WTC11 (cell line): Measurements from ENCODE around the gene NEUROG2. TPM values are rescaled to one million over a fixed set of nuclear protein-coding genes. Genes with fewer than 3 reads are reported as not detected.

Source experiments
- ATAC-seq: fragments of 200-7000 bp; cut with Tn5 transposase; 2 replicates; pipeline ENCODE4 v1.10.0; 2021; ENCODE audit warnings: mild to moderate bottlenecking, moderate library complexity
- CTCF ChIA-PET: fragments of 300-600 bp; sonication (Branson Sonifier 250); formaldehyde crosslinking; loops from one replicate; lab custom pipeline; 2021; ENCODE audit warnings: antibody characterized with exemption; lab: Charles Lee
- POLR2A ChIA-PET: fragments of 350-600 bp; sonication (Branson Sonifier 250); formaldehyde crosslinking; loops from one replicate; lab custom pipeline; 2021; ENCODE audit warnings: antibody characterized with exemption; lab: Charles Lee
- DNase-seq: peaks from one replicate; pipeline ENCODE4 v3.0.0; 2021; ENCODE audit warnings: low spot score
- H3K27ac Mint-ChIP-seq: 2 replicates; pipeline ENCODE4 v1.8.0; 2021; ENCODE audit warnings: mixed read lengths
- H3K27me3 Mint-ChIP-seq: 2 replicates; pipeline ENCODE4 v1.8.0; 2021; ENCODE audit warnings: low read depth, mild to moderate bottlenecking, moderate library complexity, mixed read lengths
- H3K36me3 Mint-ChIP-seq: 2 replicates; pipeline ENCODE4 v1.8.0; 2021; ENCODE audit warnings: mixed read lengths
- H3K4me1 Mint-ChIP-seq: 2 replicates; pipeline ENCODE4 v1.8.0; 2022; ENCODE audit warnings: mixed read lengths
- H3K4me3 Mint-ChIP-seq: 2 replicates; pipeline ENCODE4 v1.8.0; 2021; ENCODE audit warnings: mild to moderate bottlenecking, moderate library complexity, mixed read lengths
- H3K9me3 Mint-ChIP-seq: 2 replicates; pipeline ENCODE4 v1.8.0; 2021; ENCODE audit warnings: mixed read lengths
- ATF2 ChIP-seq: sonication (generic); formaldehyde crosslinking; IDR thresholded peaks from 2 replicates; pipeline ENCODE4 v1.8.1; 2022; ENCODE audit warnings: low read depth, missing genetic modification reagents, borderline replicate concordance
- CBFB ChIP-seq: sonication (generic); formaldehyde crosslinking; IDR thresholded peaks from 2 replicates; pipeline ENCODE4 v1.8.1; 2022; ENCODE audit warnings: mild to moderate bottlenecking, low read depth, missing genetic modification reagents
- E2F1 ChIP-seq: sonication (generic); formaldehyde crosslinking; IDR thresholded peaks from 2 replicates; pipeline ENCODE4 v1.8.0; 2022; ENCODE audit warnings: mild to moderate bottlenecking, missing genetic modification reagents
- ESRRA ChIP-seq: sonication (generic); formaldehyde crosslinking; IDR thresholded peaks from 2 replicates; pipeline ENCODE4 v1.8.1; 2022; ENCODE audit warnings: mild to moderate bottlenecking, missing genetic modification reagents, borderline replicate concordance
- FOXP1 ChIP-seq: sonication (generic); formaldehyde crosslinking; IDR thresholded peaks from 2 replicates; pipeline ENCODE4 v1.8.0; 2022; ENCODE audit warnings: missing genetic modification reagents, mild to moderate bottlenecking, moderate library complexity, borderline replicate concordance
- GABPB1 ChIP-seq: sonication (generic); formaldehyde crosslinking; IDR thresholded peaks from 2 replicates; pipeline ENCODE4 v1.8.1; 2023; ENCODE audit warnings: mild to moderate bottlenecking, missing genetic modification reagents
- MYBL2 ChIP-seq: sonication (generic); formaldehyde crosslinking; IDR thresholded peaks from 2 replicates; pipeline ENCODE4 v1.8.1; 2023; ENCODE audit warnings: mild to moderate bottlenecking, moderate library complexity, missing genetic modification reagents
- NFYB ChIP-seq: sonication (generic); formaldehyde crosslinking; conservative IDR thresholded peaks from 2 replicates; pipeline ENCODE4 v1.8.0; 2022; ENCODE audit warnings: low read depth, missing genetic modification reagents
- NR2C2 ChIP-seq: sonication (generic); formaldehyde crosslinking; IDR thresholded peaks from 2 replicates; pipeline ENCODE4 v1.8.0; 2022; ENCODE audit warnings: mild to moderate bottlenecking, missing genetic modification reagents
- RELA ChIP-seq: sonication (generic); formaldehyde crosslinking; IDR thresholded peaks from 2 replicates; pipeline ENCODE4 v1.8.1; 2022; ENCODE audit warnings: missing genetic modification reagents, mild to moderate bottlenecking, borderline replicate concordance
- SMAD3 ChIP-seq: sonication (generic); formaldehyde crosslinking; IDR thresholded peaks from 2 replicates; pipeline ENCODE4 v1.8.0; 2022; ENCODE audit warnings: missing genetic modification reagents, mild to moderate bottlenecking, borderline replicate concordance
- USF1 ChIP-seq: sonication (generic); formaldehyde crosslinking; IDR thresholded peaks from 2 replicates; pipeline ENCODE4 v1.8.0; 2022; ENCODE audit warnings: mild to moderate bottlenecking, missing genetic modification reagents
- ZNF671 ChIP-seq: fragments of 250-450 bp; sonication (Bioruptor Pico); IDR thresholded peaks from 2 replicates; pipeline ENCODE4 v1.8.0; 2021; ENCODE audit warnings: mild to moderate bottlenecking
- total RNA-seq: library from RNA; stranded (reverse); gene quantifications from 3 replicates; pipeline ENCODE4 v1.2.3, GENCODE V29; 2021
- TF ChIP-seq, protein P1 (sequence below): sonication (generic); formaldehyde crosslinking; IDR thresholded peaks from 2 replicates; pipeline ENCODE4 v1.8.1; 2022; ENCODE audit warnings: mild to moderate bottlenecking, missing genetic modification reagents, moderate library complexity, borderline replicate concordance
- TF ChIP-seq, protein P2 (sequence below): sonication (generic); formaldehyde crosslinking; IDR thresholded peaks from 2 replicates; pipeline ENCODE4 v1.8.1; 2023; ENCODE audit warnings: mild to moderate bottlenecking, missing genetic modification reagents, moderate library complexity
- TF ChIP-seq, protein P3 (sequence below): fragments of 250-450 bp; sonication (Bioruptor Pico); IDR thresholded peaks from 2 replicates; pipeline ENCODE4 v1.9.0; 2021; ENCODE audit warnings: mild to moderate bottlenecking, borderline replicate concordance

NEUROG2 gene
- total RNA-seq, 1 experiment from 2014 or later = not detected

DNA sequence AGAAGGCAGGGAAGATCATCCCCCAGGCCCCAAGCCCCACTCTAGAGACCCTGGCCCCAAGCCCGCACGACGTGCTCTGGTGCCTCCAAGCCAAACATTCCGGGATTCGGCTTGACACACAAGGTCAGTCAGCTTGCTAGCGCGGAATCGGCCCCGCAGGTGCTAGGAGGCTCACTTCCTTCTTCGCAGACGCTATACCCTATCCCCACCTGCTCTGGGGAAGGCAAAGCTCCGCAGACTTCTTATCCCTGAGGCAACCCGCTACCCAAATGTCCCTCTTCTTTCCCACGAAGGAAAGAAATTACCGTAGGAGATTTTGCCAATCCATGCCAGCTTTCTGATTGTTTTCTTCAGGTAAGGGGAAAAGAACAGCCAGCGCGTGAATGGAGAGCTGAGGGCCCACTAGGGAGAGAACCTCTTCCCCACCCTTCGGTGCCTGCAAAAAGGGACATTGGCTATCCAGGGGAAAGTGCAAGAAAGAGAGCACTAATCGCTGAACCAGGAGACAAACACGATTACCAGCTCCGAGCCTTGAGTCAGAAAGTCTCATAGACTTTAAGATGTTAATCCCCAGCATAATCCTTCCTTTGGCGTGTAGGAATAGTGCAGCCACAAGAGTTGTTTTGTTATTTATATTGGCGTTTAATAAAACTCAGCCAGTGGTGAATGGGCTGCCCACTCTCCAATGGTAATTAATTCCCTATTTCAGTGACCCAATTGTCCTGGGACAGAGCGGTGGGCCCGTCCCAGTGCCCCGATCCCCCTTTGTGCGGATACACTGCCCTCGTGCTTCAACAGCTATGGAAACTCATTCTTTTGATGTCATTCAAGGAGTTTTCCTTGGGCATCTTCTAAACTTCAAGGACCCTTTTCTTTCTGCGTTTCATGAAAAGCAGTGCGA is 5.4 kb upstream of the NEUROG2 start:
- H3K27me3 Mint-ChIP-seq = peaks cover 94% of the 10 kb centered on the region
- H3K9me3 Mint-ChIP-seq = no peaks in the 10 kb centered on the region
- POLR2A ChIA-PET = interaction anchor here (1.3 kb wide), 1 partner anchor 10 kb away, joined by 3 read pairs; no protein-coding TSS in a partner anchor
- no peaks in the 10 kb centered on the region for H3K36me3 Mint-ChIP-seq
- peaks cover 60% of the 10 kb centered on the region for H3K4me1 Mint-ChIP-seq
- DNase-seq (peak; percentile 56), ATAC-seq (peak; percentile 13)
- CTCF ChIA-PET = interaction anchor here (0.5 to 5.7 kb wide), 10 partner anchors 10 to 412 kb away, joined by 3 to 91 read pairs (median 4); no protein-coding TSS in a partner anchor
- peak overlapping the region; percentile 85 for H3K4me3 Mint-ChIP-seq
- TF ChIP-seq GABPB1 (CRISPR knock-in tag) (no peak), RELA (no peak), NFYB (CRISPR knock-in tag) (no peak), ESRRA (CRISPR knock-in tag) (no peak), E2F1 (CRISPR knock-in tag) (no peak), FOXP1 (no peak), SMAD3 (CRISPR knock-in tag) (no peak), USF1 (CRISPR knock-in tag) (no peak), ZNF671 (no peak), ATF2 (CRISPR knock-in tag) (no peak), NR2C2 (CRISPR knock-in tag) (no peak), CBFB (CRISPR knock-in tag) (no peak), MYBL2 (CRISPR knock-in tag) (no peak)
- TF ChIP-seq, protein P1, sequence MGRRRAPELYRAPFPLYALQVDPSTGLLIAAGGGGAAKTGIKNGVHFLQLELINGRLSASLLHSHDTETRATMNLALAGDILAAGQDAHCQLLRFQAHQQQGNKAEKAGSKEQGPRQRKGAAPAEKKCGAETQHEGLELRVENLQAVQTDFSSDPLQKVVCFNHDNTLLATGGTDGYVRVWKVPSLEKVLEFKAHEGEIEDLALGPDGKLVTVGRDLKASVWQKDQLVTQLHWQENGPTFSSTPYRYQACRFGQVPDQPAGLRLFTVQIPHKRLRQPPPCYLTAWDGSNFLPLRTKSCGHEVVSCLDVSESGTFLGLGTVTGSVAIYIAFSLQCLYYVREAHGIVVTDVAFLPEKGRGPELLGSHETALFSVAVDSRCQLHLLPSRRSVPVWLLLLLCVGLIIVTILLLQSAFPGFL (CRISPR knock-in tag) = no peak
- TF ChIP-seq, protein P2, sequence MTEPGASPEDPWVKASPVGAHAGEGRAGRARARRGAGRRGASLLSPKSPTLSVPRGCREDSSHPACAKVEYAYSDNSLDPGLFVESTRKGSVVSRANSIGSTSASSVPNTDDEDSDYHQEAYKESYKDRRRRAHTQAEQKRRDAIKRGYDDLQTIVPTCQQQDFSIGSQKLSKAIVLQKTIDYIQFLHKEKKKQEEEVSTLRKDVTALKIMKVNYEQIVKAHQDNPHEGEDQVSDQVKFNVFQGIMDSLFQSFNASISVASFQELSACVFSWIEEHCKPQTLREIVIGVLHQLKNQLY (CRISPR knock-in tag) = no peak
- TF ChIP-seq, protein P3, sequence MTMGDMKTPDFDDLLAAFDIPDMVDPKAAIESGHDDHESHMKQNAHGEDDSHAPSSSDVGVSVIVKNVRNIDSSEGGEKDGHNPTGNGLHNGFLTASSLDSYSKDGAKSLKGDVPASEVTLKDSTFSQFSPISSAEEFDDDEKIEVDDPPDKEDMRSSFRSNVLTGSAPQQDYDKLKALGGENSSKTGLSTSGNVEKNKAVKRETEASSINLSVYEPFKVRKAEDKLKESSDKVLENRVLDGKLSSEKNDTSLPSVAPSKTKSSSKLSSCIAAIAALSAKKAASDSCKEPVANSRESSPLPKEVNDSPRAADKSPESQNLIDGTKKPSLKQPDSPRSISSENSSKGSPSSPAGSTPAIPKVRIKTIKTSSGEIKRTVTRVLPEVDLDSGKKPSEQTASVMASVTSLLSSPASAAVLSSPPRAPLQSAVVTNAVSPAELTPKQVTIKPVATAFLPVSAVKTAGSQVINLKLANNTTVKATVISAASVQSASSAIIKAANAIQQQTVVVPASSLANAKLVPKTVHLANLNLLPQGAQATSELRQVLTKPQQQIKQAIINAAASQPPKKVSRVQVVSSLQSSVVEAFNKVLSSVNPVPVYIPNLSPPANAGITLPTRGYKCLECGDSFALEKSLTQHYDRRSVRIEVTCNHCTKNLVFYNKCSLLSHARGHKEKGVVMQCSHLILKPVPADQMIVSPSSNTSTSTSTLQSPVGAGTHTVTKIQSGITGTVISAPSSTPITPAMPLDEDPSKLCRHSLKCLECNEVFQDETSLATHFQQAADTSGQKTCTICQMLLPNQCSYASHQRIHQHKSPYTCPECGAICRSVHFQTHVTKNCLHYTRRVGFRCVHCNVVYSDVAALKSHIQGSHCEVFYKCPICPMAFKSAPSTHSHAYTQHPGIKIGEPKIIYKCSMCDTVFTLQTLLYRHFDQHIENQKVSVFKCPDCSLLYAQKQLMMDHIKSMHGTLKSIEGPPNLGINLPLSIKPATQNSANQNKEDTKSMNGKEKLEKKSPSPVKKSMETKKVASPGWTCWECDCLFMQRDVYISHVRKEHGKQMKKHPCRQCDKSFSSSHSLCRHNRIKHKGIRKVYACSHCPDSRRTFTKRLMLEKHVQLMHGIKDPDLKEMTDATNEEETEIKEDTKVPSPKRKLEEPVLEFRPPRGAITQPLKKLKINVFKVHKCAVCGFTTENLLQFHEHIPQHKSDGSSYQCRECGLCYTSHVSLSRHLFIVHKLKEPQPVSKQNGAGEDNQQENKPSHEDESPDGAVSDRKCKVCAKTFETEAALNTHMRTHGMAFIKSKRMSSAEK (CRISPR knock-in tag) = no peak
- TF ChIP-seq, all 79 proteins: peak for 0
- H3K27ac Mint-ChIP-seq = no peak overlapping the region
